GM12873 (cell line): ENCODE measurements around the gene ZNF512.

Experiments
- CTCF ChIP-seq: IDR thresholded peaks from 2 replicates; pipeline ENCODE4 v1.5.1; 2012; ENCODE audit warnings: low read depth, mild to moderate bottlenecking, moderate library complexity, low read length, control low read depth; ENCODE audit not compliant: insufficient read depth; ENCODE audit errors: missing control alignments

Gene ZNF512

GRCh38 chr2:27622921-27623384 lies 40.1 kb downstream of the ZNF512 start:
- no peak for TF ChIP-seq CTCF

GRCh38 chr2:27624943-27625342 lies 42.1 kb downstream of the ZNF512 start:
- no peak for TF ChIP-seq CTCF

GRCh38 chr2:27627963-27628766 lies 45.3 kb downstream of the ZNF512 start:
- no peak for TF ChIP-seq CTCF

- TF ChIP-seq CTCF: peak; percentile 5
These were observed 46.2 kb downstream of the ZNF512 start, which contains the start of the genes CCDC121 and GPN1 for GRCh38 chr2:27628767-27629709. TSS of gene CCDC121 (minus strand) at chr2:27629012. CDS start at chr2:27627799, 1,213 bp downstream. TSS of gene GPN1 (plus strand) at chr2:27629050. CDS start at chr2:27629059, 9 bp downstream.

- no peak for TF ChIP-seq CTCF
These were observed 51.4 kb downstream of the ZNF512 start for GRCh38 chr2:27634291-27634690.

- no peak for TF ChIP-seq CTCF
These were observed 53.9 kb downstream of the ZNF512 start for GRCh38 chr2:27636766-27637165.

- TF ChIP-seq CTCF: no peak
These were observed 55.3 kb downstream of the ZNF512 start for GRCh38 chr2:27638037-27638637.
